K562 (cell line): Measurements from ENCODE around the gene ZFYVE28. TPM values are rescaled to one million over a fixed set of nuclear protein-coding genes. Genes with fewer than 3 reads are reported as not detected.

Experiments used
- FOXK2 ChIP-seq, 2 experiments: fragments of 450-650 bp; IDR thresholded peaks in 1 of 2; conservative IDR thresholded peaks in 1 of 2; 2 replicates each; pipeline ENCODE4 v1.6.1; 2016; ENCODE audit warnings: low read depth in 2 of 2, mild to moderate bottlenecking in 1 of 2
- NCOA2 ChIP-seq, 2 experiments: fragments of 450-650 bp; IDR thresholded peaks; 2 replicates each; pipeline ENCODE4 v1.6.1; 2018; ENCODE audit warnings: mild to moderate bottlenecking in 2 of 2, moderate library complexity in 1 of 2; ENCODE audit not compliant: partially characterized antibody in 2 of 2
- NR2C2 ChIP-seq, 2 experiments: fragments of 200-800 bp in 1 of 2; sonication (Bioruptor generic) in 1 of 2; sonication (generic) in 1 of 2; formaldehyde crosslinking in 1 of 2; IDR thresholded peaks; 2 replicates each; pipeline versions ENCODE4 v1.6.1 to v1.8.0; 2016 to 2022; ENCODE audit warnings: mild to moderate bottlenecking in 1 of 2, missing compliant biosample characterization in 1 of 2, missing genetic modification characterization in 1 of 2, missing genetic modification reagents in 1 of 2
- SMARCA4 ChIP-seq: fragments of 450-650 bp; IDR thresholded peaks from 2 replicates; pipeline ENCODE4 v1.6.1; 2016
- ZNF785 ChIP-seq: fragments of 250-450 bp; sonication (Bioruptor Pico); IDR thresholded peaks from 2 replicates; pipeline ENCODE4 v1.4.0; 2020; ENCODE audit warnings: mild to moderate bottlenecking
- ZZZ3 ChIP-seq: fragments of 450-650 bp; IDR thresholded peaks from 2 replicates; pipeline ENCODE4 v1.6.1; 2016; ENCODE audit warnings: antibody characterized with exemption, mild to moderate bottlenecking, moderate library complexity
- polyA plus RNA-seq, 8 experiments: library from polyadenylated mRNA; depleted of rRNA in 4 of 8; stranded (reverse) in 5 of 8; unstranded in 3 of 8; fragments of >200 nt; fragmentation: Nextera tagmentation in 2 of 8; fragmentation: Illumina TruSeq in 1 of 8; extraction: Ambion mirVana in 2 of 8; extraction: Trizol in 1 of 8; gene quantifications; 2 replicates each; pipeline versions ENCODE4 v1.2.1 to v1.2.3, GENCODE V29; 2011 to 2014; ENCODE audit warnings: inconsistent platforms in 1 of 8, missing spikeins in 1 of 8
- total RNA-seq, 7 experiments: library from RNA; depleted of rRNA in 6 of 7; stranded (reverse); fragments of >200 nt in 6 of 7; fragmentation: Illumina TruSeq in 2 of 7; extraction: Trizol in 2 of 7; gene quantifications; 2 replicates each; pipeline versions ENCODE4 v1.2.1 to v1.2.3, GENCODE V29; 2011 to 2021; ENCODE audit warnings: low replicate concordance in 1 of 7
- TF ChIP-seq, protein P1 (sequence below): fragments of 450-650 bp; IDR thresholded peaks from 2 replicates; pipeline ENCODE4 v1.6.1; 2016; ENCODE audit warnings: missing biosample characterization, missing genetic modification characterization
- TF ChIP-seq, protein P2 (sequence below), 3 experiments: fragments of 200-800 bp in 1 of 3; sonication (Bioruptor generic) in 1 of 3; sonication (generic) in 1 of 3; formaldehyde crosslinking in 1 of 3; IDR thresholded peaks; 2 replicates each; pipeline versions ENCODE4 v1.6.1 to v1.8.0; 2016 to 2022; ENCODE audit warnings: mild to moderate bottlenecking in 2 of 3, missing compliant biosample characterization in 2 of 3, missing genetic modification characterization in 2 of 3, missing genetic modification reagents in 1 of 3

ZFYVE28 gene
- total and polyA plus RNA-seq, 9 of the 15 experiments (the other 6 are each of a cell fraction or from before 2014, with no cell fraction given) = 1.3 to 24.8 (median 8.9) TPM

GRCh38 chr4:2262944-2263250 lies 155.5 kb downstream of the ZFYVE28 start (continued):
- TF ChIP-seq, protein P1, sequence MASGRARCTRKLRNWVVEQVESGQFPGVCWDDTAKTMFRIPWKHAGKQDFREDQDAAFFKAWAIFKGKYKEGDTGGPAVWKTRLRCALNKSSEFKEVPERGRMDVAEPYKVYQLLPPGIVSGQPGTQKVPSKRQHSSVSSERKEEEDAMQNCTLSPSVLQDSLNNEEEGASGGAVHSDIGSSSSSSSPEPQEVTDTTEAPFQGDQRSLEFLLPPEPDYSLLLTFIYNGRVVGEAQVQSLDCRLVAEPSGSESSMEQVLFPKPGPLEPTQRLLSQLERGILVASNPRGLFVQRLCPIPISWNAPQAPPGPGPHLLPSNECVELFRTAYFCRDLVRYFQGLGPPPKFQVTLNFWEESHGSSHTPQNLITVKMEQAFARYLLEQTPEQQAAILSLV = no peak
- no peak for TF ChIP-seq SMARCA4
- no peak for TF ChIP-seq FOXK2 (conservative IDR thresholded peaks at IDR 0.05 in 1 of 2, IDR thresholded peaks at IDR 0.05 in 1 of 2; ENCODE audit: low read depth in 2 of 2)
- TF ChIP-seq ZNF785 (CRISPR knock-in tag) = no peak
- TF ChIP-seq ZZZ3 = no peak
- TF ChIP-seq, protein P2, sequence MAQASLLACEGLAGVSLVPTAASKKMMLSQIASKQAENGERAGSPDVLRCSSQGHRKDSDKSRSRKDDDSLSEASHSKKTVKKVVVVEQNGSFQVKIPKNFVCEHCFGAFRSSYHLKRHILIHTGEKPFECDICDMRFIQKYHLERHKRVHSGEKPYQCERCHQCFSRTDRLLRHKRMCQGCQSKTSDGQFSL (CRISPR knock-in tag; IDR thresholded peaks at IDR 0.05) = peak; percentile 81; the same call in 1 of the 2 replicates
- TF ChIP-seq, protein P2 (tag; IDR thresholded peaks at IDR 0.05) = no peak; a peak in 1 of 4 replicates
- no peak for TF ChIP-seq NCOA2 (IDR thresholded peaks at IDR 0.05; ENCODE audit: partially characterized antibody in 2 of 2)
- TF ChIP-seq NR2C2 (CRISPR knock-in tag; IDR thresholded peaks at IDR 0.05) = no peak
- peak; percentile 72; the same call in 1 of the 2 replicates for TF ChIP-seq NR2C2 (tag; IDR thresholded peaks at IDR 0.05)
